Brain microvascular endothelial cell (primary cell): ENCODE data around the gene LRRC70.

Experiments
- DNase-seq: peaks from one replicate; pipeline ENCODE4 v3.0.0-alpha.2; 2020
- H3K27ac ChIP-seq: fragments of 250-450 bp; sonication (Bioruptor Pico); 2 replicates; pipeline ENCODE4 v1.5.1; 2020; ENCODE audit warnings: mild to moderate bottlenecking, moderate library complexity
- H3K27me3 ChIP-seq: fragments of 250-450 bp; sonication (Bioruptor Pico); replicated peaks from 2 replicates; pipeline ENCODE4 v1.5.1; 2020; ENCODE audit warnings: mild to moderate bottlenecking
- H3K36me3 ChIP-seq: fragments of 250-450 bp; sonication (Bioruptor Pico); replicated peaks from 2 replicates; pipeline ENCODE4 v1.5.1; 2020; ENCODE audit warnings: mild to moderate bottlenecking
- H3K4me3 ChIP-seq: 2 replicates; pipeline ENCODE4 v1.5.1; 2011; ENCODE audit warnings: low read depth, mild to moderate bottlenecking, control low read depth, low read length, moderate library complexity
- in situ Hi-C: cut with HindIII; loops from 2 replicates; pipeline ENCODE4 v1.10.0; 2017; ENCODE audit warnings: low sequenced_read_pairs, low pct_ligation_motif_present
- TF ChIP-seq, protein P1 (sequence below): IDR thresholded peaks from 2 replicates; pipeline ENCODE4 v1.5.1; 2011; ENCODE audit warnings: low read depth, mild to moderate bottlenecking, moderate library complexity, low read length, control low read depth, inconsistent platforms; ENCODE audit errors: missing control alignments

The LRRC70 gene, protein sequence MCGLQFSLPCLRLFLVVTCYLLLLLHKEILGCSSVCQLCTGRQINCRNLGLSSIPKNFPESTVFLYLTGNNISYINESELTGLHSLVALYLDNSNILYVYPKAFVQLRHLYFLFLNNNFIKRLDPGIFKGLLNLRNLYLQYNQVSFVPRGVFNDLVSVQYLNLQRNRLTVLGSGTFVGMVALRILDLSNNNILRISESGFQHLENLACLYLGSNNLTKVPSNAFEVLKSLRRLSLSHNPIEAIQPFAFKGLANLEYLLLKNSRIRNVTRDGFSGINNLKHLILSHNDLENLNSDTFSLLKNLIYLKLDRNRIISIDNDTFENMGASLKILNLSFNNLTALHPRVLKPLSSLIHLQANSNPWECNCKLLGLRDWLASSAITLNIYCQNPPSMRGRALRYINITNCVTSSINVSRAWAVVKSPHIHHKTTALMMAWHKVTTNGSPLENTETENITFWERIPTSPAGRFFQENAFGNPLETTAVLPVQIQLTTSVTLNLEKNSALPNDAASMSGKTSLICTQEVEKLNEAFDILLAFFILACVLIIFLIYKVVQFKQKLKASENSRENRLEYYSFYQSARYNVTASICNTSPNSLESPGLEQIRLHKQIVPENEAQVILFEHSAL

DNA sequence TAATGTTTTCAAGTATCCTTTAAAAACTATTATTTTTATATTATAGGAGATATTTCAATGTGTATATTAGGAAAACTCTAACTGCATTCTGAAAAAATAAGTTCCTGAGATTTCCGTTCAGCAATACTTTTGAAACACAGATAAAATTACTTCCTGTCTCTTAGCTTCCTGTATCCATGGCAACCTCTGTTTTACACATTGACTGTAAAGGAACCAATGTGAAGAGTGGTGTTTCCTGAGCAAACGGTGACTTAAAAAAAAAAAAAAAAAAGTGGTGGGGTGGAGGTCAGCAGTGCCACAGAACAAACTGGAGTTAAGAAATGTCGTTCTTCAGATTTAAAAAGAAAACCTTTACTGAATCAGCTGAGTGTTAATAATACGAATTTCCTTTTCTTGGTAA lies at the start of gene LRRC70:
Gene LRRC70 (plus strand): TSS at position 280 of the 400 bp plus-strand sequence. CDS start 620 bp downstream, outside the sequence.
- Histone ChIP-seq H3K27ac (peak within 1 kb of the TSS; percentile 42), H3K27me3 (no peaks in the 10 kb centered on the region), H3K4me3 (no peak within 1 kb of the TSS), H3K36me3 (no peaks in the 10 kb centered on the region)
- in situ Hi-C loops: no loop called here
- peak; percentile 58 for DNase-seq
- TF ChIP-seq, protein P1, sequence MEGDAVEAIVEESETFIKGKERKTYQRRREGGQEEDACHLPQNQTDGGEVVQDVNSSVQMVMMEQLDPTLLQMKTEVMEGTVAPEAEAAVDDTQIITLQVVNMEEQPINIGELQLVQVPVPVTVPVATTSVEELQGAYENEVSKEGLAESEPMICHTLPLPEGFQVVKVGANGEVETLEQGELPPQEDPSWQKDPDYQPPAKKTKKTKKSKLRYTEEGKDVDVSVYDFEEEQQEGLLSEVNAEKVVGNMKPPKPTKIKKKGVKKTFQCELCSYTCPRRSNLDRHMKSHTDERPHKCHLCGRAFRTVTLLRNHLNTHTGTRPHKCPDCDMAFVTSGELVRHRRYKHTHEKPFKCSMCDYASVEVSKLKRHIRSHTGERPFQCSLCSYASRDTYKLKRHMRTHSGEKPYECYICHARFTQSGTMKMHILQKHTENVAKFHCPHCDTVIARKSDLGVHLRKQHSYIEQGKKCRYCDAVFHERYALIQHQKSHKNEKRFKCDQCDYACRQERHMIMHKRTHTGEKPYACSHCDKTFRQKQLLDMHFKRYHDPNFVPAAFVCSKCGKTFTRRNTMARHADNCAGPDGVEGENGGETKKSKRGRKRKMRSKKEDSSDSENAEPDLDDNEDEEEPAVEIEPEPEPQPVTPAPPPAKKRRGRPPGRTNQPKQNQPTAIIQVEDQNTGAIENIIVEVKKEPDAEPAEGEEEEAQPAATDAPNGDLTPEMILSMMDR: no peak

- no peak for DNase-seq
Observed at GRCh38 chr5:62533597-62533996, 45.0 kb upstream of the LRRC70 start.

GRCh38 chr5:62534461-62535236 lies 44.0 kb upstream of the LRRC70 start:
- in situ Hi-C loops: no loop called here
- Histone ChIP-seq H3K36me3 (no peaks in the 10 kb centered on the region), H3K4me3 (no peak overlapping the region), H3K27me3 (no peaks in the 10 kb centered on the region), H3K27ac (no peak overlapping the region)
- TF ChIP-seq, protein P1: no peak
- DNase-seq: no peak

More at GRCh38 chr5:62533597-62533996, 45.0 kb upstream of the LRRC70 start:
- Histone ChIP-seq H3K4me3 (no peak overlapping the region), H3K27ac (no peak overlapping the region), H3K27me3 (no peaks in the 10 kb centered on the region), H3K36me3 (no peaks in the 10 kb centered on the region)
- in situ Hi-C loops: no loop called here
- TF ChIP-seq, protein P1: no peak

GRCh38 chr5:62536232-62536631 lies 42.4 kb upstream of the LRRC70 start:
- TF ChIP-seq, protein P1: no peak
- Histone ChIP-seq H3K27me3 (no peaks in the 10 kb centered on the region), H3K27ac (no peak overlapping the region), H3K4me3 (no peak overlapping the region), H3K36me3 (no peaks in the 10 kb centered on the region)
- no peak for DNase-seq
- in situ Hi-C loops: no loop called here

DNA sequence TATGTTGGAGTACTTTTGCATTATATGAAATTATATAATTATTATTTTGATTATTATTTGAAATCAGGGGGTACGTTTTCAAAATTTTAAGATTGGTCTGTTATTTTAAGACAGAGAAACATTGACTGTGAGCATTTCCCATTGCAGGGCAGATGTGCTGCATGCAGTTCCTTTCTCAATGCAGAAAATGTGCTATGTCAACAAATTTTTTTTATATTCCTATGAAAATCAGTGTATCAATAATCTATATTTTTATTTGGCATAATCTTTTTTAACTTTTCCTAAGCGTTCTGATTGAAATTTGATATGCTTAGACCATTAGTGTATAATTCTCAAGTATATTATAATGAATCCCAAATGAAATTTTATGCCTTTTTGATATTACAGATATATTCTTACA lies 41.8 kb upstream of the LRRC70 start:
- no peak for DNase-seq
- in situ Hi-C loops: no loop called here

More for the DNA sequence above, 41.8 kb upstream of the LRRC70 start:
- no peak overlapping the region for H3K27ac ChIP-seq
- no peaks in the 10 kb centered on the region for H3K36me3 ChIP-seq
- no peaks in the 10 kb centered on the region for H3K27me3 ChIP-seq
- TF ChIP-seq, protein P1: no peak
- H3K4me3 ChIP-seq: no peak overlapping the region
